Testis (tissue), 2 donors: ENCODE results near the gene HMCN2.

ENCODE experiments used
- POLR2A ChIP-seq: fragments of 450-650 bp; IDR thresholded peaks from one replicate; pipeline ENCODE4 v1.6.1; 2017; ENCODE audit warnings: antibody characterized with exemption, mild to moderate bottlenecking, moderate library complexity
- TF ChIP-seq, protein P1 (sequence below), 3 experiments: fragments of 450-650 bp in 2 of 3; fragments of 200-600 bp in 1 of 3; sonication (generic) in 1 of 3; IDR thresholded peaks; one replicate each; pipeline ENCODE4 v1.5.1; 2016 to 2019; ENCODE audit warnings: antibody characterized with exemption in 3 of 3, mild to moderate bottlenecking in 2 of 3, moderate library complexity in 1 of 3

DNA sequence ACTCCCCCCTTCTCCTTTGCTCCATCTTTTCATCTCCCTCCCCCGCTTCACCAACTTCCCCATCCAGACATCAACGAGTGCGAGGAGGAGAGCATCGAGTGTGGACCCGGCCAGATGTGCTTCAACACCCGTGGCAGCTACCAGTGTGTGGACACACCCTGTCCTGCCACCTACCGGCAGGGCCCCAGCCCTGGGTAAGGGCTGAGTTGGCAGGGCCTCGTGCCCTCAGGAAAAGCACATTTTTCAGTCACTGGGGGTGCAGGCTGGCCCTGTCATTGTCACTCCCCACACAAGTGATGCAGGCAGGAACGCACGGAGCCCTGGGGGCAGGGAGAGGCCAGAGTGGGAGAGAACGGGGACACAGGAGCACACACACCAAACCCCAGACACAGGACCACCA lies 166.8 kb downstream of the HMCN2 start:
- no peak for TF ChIP-seq POLR2A
- TF ChIP-seq, protein P1, sequence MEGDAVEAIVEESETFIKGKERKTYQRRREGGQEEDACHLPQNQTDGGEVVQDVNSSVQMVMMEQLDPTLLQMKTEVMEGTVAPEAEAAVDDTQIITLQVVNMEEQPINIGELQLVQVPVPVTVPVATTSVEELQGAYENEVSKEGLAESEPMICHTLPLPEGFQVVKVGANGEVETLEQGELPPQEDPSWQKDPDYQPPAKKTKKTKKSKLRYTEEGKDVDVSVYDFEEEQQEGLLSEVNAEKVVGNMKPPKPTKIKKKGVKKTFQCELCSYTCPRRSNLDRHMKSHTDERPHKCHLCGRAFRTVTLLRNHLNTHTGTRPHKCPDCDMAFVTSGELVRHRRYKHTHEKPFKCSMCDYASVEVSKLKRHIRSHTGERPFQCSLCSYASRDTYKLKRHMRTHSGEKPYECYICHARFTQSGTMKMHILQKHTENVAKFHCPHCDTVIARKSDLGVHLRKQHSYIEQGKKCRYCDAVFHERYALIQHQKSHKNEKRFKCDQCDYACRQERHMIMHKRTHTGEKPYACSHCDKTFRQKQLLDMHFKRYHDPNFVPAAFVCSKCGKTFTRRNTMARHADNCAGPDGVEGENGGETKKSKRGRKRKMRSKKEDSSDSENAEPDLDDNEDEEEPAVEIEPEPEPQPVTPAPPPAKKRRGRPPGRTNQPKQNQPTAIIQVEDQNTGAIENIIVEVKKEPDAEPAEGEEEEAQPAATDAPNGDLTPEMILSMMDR (IDR thresholded peaks at IDR 0.05) = no peak
